ENCODE measurements around the gene IHH. TPM values are rescaled to one million over a fixed set of nuclear protein-coding genes. Genes with fewer than 3 reads are reported as not detected.

Gene IHH
- total and polyA plus RNA-seq, 2 experiments from 2014 or later: 23.0 to 36.3 TPM

- Histone ChIP-seq H3K4me3 (no peak overlapping the region), H3K9me2 (replicated peaks; ENCODE audit: insufficient read depth) (no peaks in the 10 kb centered on the region), H3K79me2 (no peaks in the 10 kb centered on the region), H3K36me3 (replicated peaks; ENCODE audit: insufficient read depth, low read depth) (no peaks in the 10 kb centered on the region), H3K27ac (no peak overlapping the region), H3K9me3 (ENCODE audit: low read depth) (no peaks in the 10 kb centered on the region), H3K4me1 (ENCODE audit: insufficient read depth) (no peaks in the 10 kb centered on the region), H3K27me3 (peaks cover 14% of the 10 kb centered on the region), H4K20me1 (ENCODE audit: insufficient read depth, poor library complexity, severe bottlenecking) (no peaks in the 10 kb centered on the region), H2AFZ (no peak overlapping the region), H3K4me2 (no peak overlapping the region)
- no peak for DNase-seq (ENCODE audit: low spot score)
- TF ChIP-seq EZH2 (IDR thresholded peaks at IDR 0.05; ENCODE audit: borderline replicate concordance) (no peak), EZH2phosphoT487 (IDR thresholded peaks at IDR 0.05; ENCODE audit: low read depth, severe bottlenecking, unreplicated experiment) (no peak), CTCF (IDR thresholded peaks at IDR 0.05; ENCODE audit: poor library complexity) (no peak)
- WGBS (ENCODE audit: low lambda C conversion rate, missing lambda C conversion rate): 80% methylated on average over 12 of the region's 13 CpGs
These were observed 31.5 kb downstream of the IHH start for GRCh38 chr2:219028996-219029828.

GRCh38 chr2:219028141-219028540, 32.6 kb downstream of the IHH start:
- H3K9me3 ChIP-seq (ENCODE audit: low read depth): no peaks in the 10 kb centered on the region
- no peak overlapping the region for H3K27ac ChIP-seq
- WGBS (ENCODE audit: low lambda C conversion rate, missing lambda C conversion rate): 81% methylated on average over 5 of the region's 5 CpGs
- H3K9me2 ChIP-seq (replicated peaks; ENCODE audit: insufficient read depth): no peaks in the 10 kb centered on the region
- no peak for DNase-seq (ENCODE audit: low spot score)
- no peaks in the 10 kb centered on the region for H3K79me2 ChIP-seq
- no peaks in the 10 kb centered on the region for H4K20me1 ChIP-seq (ENCODE audit: insufficient read depth, poor library complexity, severe bottlenecking)
- H3K27me3 ChIP-seq: peaks cover 9% of the 10 kb centered on the region
- no peak for TF ChIP-seq EZH2phosphoT487 (IDR thresholded peaks at IDR 0.05; ENCODE audit: low read depth, severe bottlenecking, unreplicated experiment)
- no peak for TF ChIP-seq EZH2 (IDR thresholded peaks at IDR 0.05; ENCODE audit: borderline replicate concordance)
- TF ChIP-seq CTCF (IDR thresholded peaks at IDR 0.05; ENCODE audit: poor library complexity): no peak
- no peak overlapping the region for H2AFZ ChIP-seq
- H3K4me1 ChIP-seq (ENCODE audit: insufficient read depth): no peaks in the 10 kb centered on the region
- no peak overlapping the region for H3K4me2 ChIP-seq
- H3K36me3 ChIP-seq (replicated peaks; ENCODE audit: insufficient read depth, low read depth): no peaks in the 10 kb centered on the region
- no peak overlapping the region for H3K4me3 ChIP-seq

- WGBS (ENCODE audit: low lambda C conversion rate, missing lambda C conversion rate): 91% methylated on average over 21 of the region's 22 CpGs
- no peak overlapping the region for H3K27ac ChIP-seq
- H3K4me1 ChIP-seq (ENCODE audit: insufficient read depth): no peaks in the 10 kb centered on the region
- H3K9me2 ChIP-seq (replicated peaks; ENCODE audit: insufficient read depth): no peaks in the 10 kb centered on the region
- H3K36me3 ChIP-seq (replicated peaks; ENCODE audit: insufficient read depth, low read depth): no peaks in the 10 kb centered on the region
- H2AFZ ChIP-seq: no peak overlapping the region
- no peak for DNase-seq (ENCODE audit: low spot score)
- H3K27me3 ChIP-seq: peaks cover 3% of the 10 kb centered on the region
- TF ChIP-seq EZH2phosphoT487 (IDR thresholded peaks at IDR 0.05; ENCODE audit: low read depth, severe bottlenecking, unreplicated experiment) (no peak), EZH2 (IDR thresholded peaks at IDR 0.05; ENCODE audit: borderline replicate concordance) (no peak), CTCF (IDR thresholded peaks at IDR 0.05; ENCODE audit: poor library complexity) (no peak)
- H3K9me3 ChIP-seq (ENCODE audit: low read depth): no peaks in the 10 kb centered on the region
- no peak overlapping the region for H3K4me2 ChIP-seq
- no peaks in the 10 kb centered on the region for H3K79me2 ChIP-seq
- H4K20me1 ChIP-seq (ENCODE audit: insufficient read depth, poor library complexity, severe bottlenecking): no peaks in the 10 kb centered on the region
- no peak overlapping the region for H3K4me3 ChIP-seq
These were observed 33.1 kb downstream of the IHH start for GRCh38 chr2:219027511-219028055.
